Femur (tissue), 1 donor: Measurements from ENCODE around the gene EXOC3.
"Not testable (repeated sequence)": the region's sequence is repeated elsewhere in the genome, so short reads cannot be mapped to it uniquely, and the experiment has no call there.

Experiments
- DNase-seq: peaks from one replicate; pipeline ENCODE4 v3.0.0-alpha.2; 2017

EXOC3 gene

DNA sequence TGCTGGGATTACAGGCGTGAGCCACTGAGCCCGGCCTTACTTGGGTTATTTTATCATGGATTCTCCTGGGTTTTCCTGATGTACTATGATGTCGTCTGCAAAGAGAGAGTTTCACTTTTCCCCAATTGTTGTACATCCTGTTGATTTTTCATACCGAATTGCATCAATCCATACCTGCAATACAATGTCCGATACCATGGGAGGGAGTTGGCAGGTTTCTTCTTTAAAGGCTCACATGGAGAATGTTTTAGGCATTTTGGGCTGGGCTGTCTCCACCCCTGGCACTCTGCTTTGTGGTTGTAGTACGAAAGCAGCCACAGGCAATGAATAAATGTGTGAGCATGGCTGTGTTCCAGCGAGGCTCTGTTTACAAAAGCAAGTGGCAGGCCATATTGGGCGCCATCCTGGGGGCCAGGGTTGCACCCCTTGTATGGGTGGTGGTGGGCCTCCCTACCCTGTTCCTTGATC lies 35.1 kb upstream of the EXOC3 start:
- DNase-seq = no peak

DNA sequence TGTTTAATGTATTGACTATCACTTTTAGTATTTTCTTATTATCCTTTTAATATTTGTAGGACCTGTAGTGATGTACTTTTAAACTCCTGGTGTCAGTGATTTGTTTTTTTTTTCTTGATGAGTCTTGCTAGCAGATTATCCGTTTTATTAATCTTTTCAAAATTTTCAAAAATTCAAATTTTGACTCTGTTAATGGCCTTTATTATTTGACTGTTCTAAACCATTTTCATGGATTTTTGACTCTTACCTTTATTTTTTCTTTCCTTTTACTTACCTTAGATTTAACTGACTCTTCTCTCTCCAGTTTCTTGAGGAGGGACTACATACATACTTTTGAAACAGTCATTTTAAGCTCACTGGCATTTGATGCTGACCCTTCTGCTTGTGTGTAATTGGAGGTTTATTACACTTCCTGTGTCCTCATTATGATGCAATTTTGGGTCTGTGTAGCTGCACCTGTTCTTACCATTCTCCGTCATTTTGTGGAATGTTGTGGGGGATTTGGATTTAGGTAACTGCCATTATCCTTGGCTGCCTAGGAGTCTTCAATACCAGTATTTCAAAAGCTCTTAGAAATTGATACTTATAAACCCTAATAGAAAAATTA lies 32.0 kb upstream of the EXOC3 start:
- DNase-seq = no peak

DNA sequence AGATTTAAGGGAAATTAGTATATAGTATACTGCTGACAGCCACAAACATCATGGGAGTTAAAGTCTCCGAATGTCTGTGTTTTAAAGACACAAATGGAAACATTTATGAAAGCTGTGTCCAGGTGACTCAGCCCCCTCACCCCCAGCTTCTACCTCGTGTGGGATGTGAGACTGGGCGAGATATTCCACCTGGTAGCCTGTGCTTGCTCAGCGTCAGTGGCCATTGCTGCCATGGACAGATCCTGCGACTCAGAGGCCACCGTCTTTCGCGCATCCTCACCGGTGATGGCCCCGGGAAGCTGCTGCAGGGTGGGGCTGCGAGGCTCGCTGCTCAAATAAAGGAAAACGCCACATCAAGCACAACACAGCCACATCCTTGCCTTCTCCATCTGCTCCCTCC lies 31.2 kb upstream of the EXOC3 start:
- no peak for DNase-seq

DNA sequence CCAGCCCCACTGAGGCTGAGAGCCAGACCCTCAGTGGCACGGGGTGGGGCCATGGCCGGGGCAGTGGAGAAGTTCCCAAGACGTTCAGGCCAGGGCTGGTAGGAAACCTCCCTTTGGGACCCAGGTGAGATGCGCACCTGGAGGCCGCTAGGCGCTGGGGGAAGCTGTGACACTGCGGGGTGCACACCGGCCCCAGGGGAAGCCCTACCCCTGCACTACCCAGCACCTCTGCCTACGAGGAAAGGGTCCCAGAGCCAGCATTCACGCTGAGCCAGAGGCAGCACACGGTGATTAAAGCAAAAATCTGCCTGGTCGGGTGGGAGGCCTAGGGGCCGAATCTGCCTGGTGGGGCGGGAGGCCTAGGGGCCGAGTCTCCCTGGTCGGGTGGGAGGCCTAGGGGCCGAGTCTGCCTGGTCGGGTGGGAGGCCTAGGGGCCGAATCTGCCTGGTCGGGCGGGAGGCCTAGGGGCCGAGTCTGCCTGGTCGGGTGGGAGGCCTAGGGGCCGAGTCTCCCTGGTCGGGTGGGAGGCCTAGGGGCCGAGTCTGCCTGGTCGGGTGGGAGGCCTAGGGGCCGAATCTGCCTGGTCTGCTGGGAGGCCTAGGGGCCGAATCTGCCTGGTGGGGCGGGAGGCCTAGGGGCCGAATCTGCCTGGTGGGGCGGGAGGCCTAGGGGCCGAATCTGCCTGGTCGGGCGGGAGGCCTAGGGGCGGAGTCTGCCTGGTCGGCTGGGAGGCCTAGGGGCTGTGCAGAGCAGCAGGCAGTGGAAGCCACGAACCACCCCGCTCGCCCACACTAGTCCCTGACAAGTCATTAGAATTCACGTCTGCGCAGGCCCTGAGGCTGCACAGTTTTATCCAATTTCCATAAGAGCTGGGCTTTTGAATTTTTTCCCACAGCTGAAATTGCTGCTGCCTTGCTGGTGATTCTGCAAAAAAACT lies 27.7 kb upstream of the EXOC3 start:
- DNase-seq = not testable (repeated sequence)

DNA sequence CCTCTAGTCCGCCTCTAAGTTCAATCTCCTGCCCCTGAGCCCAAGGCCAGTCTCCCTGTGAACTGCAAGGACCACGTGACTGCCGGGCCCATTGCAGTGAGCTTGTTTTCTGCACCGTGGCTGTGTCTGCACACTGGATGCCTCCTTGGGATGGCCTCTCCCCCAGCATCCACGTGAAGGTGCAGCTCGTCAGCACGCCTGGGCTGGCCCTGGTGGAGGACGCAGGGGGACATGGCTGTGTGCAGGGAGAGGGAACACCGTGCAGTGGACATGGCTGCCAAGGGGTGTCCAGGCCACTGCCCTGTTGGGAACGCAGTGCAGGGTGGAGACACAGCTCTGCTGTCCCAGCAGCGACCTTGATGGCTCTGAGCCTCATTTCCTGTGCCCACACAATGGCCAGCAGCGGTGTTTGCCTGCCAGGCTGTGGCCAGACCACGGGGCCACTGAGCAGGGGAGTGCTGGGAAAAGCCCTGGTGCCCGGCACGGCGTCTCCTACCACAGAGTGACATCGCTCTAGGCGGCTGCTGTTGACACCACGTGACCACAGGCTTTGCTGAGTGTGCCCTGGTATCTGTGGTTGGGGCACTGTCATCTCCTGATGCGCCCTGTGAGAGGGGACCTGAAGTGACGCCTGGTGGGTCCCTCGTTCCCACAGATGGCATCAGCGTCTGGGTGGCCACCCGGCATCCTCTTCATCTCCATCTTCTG lies 26.9 kb upstream of the EXOC3 start:
- DNase-seq = no peak

DNA sequence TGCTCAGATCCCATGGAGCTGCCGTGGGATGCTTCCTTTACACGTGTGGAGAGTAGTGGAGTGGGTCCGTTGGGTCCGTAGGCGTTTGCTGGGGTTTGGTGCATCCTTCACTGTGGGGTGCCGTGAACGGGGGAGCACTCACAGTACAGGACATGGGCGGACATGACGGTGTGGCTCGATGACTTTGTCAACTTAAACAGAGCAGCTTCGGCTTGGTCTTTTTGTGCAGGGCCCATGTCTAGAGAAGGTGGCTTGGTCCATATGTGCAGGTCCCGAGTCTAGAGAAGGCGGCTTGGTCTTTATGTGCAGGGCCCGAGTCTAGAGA lies 26.4 kb upstream of the EXOC3 start:
- no peak for DNase-seq

DNA sequence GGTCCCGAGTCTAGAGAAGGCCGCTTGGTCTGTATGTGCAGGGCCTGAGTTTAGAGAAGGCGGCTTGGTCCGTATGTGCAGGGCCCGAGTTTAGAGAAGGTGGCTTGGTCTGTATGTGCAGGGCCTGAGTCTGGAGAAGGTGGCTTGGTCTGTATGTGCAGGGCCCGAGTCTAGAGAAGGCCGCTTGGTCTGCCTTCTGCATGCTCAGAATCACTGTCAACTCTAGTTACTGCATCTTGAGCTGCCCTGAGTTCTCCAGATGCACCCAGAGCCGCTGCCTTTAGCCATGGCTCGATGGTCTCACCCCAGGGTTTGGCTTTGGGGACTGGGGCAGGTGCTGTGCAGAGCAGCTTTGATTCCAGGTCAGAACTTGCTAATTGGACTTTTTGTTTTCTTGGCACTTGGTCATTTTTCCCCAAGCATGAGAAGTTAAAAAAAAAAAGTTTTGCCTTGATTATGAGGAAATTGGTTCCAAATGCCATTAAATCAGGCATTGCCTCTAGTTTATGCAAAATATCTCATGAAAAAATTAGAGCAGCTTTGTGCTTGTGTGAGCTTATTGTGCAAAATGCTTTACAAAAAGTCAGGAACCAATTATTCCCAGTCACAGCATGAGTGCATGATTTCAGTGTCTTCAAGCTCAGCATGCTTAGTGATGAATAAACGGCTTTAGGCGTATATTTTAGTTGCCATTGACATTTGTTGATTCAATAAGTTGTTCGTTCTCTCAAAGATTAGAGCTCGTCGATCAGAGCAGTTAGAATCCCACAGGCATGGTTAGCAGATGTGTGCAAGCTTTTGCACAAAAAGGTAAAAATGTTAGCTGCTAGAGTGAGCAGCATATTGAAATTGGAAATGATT lies 25.4 kb upstream of the EXOC3 start:
- no peak for DNase-seq

DNA sequence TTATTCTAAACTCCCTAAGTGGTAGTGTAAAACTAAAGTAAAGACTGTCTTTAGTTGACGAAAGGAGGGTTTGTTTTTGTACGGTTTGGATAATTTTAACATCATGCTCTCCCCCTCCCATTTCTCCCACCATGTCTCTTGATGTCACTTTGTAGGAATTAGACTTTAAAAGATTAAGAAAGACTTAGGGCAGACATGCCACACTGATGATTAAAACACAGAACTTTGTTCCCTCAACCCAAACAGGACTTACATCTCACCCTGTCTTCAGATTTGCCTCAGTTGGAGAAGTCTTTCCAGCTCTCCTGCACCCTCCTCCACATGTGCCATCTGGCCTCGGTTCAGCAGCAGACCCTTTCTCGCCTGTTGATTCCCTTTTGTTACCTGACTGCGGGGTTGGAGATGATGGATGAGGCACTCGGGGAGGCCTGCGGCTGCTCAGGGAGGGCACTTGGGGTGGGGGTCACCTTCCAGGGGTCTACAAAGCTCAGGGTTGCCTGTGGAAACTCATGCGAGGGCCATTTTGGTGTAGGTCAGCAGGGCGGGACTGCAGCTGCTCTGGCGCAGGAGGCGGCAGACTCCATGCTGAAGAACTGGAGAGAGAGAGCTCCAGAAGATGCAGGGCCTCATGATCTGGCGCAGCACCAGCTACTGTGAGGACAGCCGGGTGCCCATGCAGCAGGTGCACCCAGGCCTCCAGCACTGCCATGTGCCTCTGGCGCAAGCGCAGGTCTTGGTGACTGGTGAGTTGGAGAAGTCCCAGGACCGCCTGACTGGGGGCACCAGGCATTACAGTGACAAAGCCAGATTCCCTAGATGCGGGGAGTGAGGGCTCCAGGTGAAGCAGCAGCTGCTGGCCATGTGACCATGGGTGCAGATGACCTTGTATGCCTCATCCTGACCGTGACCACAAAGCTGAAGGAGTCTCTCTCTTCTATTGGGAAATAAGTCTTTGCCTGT lies 24.5 kb upstream of the EXOC3 start:
- DNase-seq = peak; percentile 65

DNA sequence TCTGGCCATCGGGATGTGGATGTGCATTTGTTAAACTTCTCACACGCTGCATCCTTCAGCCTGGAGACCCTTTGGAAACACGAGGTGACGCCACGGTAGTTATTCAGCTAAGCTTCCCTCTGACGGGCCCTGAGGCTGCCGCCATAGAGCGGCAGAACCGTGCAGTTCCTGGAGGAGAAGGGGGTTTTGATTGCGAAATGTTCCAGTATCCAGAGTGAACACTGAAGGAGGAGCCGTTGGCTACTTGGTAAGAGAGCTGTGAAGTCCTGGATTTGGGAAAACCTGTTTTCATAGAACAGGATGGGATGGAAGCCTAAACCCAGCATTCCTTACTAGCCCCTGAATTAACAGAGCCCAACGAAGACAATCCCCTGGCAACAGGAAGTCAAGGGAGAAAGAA lies 23.0 kb upstream of the EXOC3 start:
- DNase-seq = no peak

DNA sequence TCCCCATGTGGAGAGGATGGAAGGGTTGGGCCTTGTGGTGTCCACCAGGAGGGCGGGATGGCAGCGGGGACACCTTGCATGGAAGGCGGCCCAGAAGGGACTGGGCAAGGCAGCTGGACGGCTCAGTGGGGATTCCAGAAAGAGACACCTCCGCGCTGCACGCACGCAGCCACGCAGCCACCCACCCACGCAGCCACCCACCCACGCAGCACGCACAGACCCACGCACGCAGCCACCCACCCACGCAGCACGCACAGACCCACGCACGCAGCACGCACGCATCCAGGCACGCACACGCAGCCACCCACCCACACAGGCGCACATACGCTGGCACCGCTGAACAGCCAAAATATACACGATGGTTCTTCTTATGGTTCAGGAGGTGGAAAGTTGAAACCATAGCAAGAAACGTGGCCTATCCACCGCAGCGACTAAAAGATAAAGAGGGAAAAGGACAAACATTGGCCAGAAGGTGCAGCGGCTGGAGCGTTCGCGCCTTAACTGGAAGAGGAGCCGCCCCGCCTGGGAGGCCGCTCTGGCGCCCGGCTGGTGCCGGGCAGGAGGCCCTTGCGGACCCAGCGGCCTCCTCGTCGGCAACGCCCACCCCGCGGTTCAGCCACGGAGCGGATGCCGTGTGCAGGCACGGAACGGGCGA lies 22.2 kb upstream of the EXOC3 start:
- no peak for DNase-seq

- no peak for DNase-seq
These were observed 21.6 kb upstream of the EXOC3 start for GRCh38 chr5:421287-421880.

GRCh38 chr5:421901-422300 lies 21.1 kb upstream of the EXOC3 start:
- no peak for DNase-seq

DNA sequence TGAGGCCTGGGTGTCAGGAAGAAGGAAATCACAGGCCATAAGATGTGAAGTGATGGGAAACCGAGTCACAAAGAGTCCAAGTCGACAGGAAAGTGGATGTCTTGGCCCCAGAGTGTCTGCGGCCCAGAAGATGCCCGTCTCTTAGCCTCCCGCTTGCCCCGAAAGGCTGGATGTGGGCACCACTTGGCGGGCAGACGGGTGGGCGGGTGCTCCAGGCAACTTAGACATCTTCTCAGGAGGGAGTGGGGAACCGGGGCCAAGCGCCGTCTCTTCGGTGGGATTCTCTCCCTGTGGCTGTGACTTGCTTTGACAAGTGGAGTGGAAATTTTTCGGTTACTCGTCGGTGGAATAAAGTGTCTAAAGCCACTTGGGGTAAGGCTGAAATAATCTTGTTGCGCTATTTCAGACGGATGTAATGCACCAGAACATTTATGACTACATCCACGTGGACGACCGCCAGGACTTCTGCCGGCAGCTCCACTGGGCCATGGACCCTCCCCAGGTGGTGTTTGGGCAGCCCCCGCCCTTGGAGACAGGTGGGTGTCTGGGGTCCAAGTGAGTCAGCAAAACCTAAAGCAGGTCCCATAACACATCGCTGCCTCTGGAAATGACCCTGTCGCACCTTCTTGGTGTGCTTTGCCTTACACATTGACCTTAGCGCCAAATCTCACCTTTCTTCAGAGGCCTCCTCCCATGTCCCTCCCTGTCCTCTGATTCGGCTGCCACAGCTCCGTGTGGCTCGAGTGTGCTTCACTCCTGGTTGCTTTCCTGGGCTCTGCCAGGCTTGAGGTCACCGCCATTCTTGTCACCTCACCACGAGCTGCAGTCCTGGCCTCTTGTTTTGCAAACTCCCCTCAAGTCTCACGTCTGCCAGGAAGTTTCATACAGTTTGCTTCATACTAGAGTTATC lies 20.4 kb upstream of the EXOC3 start:
- no peak for DNase-seq

GRCh38 chr5:423233-423565 lies 19.8 kb upstream of the EXOC3 start:
- no peak for DNase-seq

DNA sequence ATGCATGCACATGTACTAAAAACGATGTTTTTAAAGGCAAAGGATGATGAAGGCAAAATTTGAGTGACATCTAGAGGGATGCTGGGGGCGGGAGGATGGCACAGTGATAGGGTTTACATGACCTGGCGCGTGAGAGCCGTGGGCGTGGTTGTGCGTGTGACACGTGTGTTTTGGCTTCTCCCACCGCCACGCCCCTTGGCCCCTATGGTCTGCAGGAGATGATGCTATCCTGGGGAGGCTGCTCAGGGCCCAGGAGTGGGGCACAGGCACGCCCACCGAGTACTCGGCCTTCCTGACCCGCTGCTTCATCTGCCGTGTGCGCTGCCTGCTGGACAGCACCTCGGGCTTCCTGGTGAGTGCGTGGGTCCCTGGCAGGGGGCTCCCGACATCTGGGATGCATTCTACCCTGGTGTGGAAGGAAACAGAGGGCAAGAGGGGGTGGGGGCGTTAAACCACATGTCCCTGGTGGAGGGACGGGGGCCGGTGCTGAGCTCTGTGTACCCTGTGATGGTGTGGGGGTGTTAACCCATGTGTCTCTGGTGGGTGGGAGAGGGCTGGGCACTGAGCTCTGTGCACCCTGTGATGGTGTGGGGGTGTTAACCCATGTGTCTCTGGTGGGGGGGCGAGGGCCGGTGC lies 19.2 kb upstream of the EXOC3 start:
- no peak for DNase-seq

DNA sequence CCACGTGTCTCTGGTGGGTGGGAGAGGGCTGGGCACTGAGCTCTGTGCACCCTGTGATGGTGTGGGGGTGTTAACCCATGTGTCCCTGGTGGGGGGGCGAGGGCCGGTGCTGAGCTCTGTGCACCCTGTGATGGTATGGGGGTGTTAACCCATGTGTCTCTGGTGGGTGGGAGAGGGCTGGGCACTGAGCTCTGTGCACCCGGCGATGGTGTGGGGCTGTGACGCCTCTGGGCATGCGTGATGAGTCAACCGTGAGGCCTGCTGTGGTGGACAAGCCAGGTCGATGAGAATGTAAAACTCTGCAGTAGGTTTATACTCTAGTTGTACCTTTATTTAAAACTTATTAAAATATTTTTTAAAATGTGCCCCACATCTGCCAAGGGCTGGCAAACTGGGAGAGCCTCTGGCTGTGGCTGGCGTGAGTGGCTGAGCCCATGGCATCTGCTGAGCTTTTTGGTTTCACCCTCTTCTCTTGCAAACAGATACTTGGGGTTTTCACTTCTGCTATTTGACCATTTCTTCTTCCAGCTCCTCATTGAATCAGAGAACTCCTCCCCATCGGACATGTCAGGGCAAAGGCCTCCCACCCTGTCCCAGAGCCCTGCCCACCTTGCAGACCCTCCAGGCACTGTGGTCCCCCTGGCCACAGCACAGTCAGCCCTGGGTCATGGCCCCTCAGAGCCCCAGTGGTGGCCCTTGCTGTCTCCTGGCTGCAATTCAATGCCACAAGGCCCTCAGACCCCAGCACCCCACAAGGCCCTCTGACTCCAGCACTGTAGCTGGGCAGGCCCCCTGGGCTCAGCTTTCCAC lies 18.5 kb upstream of the EXOC3 start:
- DNase-seq = no peak

DNA sequence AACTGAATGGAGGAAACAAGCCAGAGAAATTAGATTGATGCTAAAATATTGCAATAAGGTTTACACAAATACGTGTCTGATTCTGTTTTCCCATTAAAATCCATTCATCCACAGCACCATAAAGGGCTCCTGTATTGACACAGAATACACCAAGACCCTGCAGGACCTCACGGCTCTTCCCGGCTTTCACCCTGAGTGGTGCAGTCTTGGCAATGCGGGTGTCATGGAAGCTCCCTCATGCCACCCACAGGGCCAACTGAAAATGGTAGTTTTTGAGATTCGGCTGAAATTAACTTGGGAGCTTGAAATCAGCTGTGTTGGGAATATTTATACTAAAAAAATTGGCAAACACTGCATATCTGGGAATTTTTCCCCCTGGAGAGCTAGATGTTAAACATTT lies 17.3 kb upstream of the EXOC3 start:
- no peak for DNase-seq

DNA sequence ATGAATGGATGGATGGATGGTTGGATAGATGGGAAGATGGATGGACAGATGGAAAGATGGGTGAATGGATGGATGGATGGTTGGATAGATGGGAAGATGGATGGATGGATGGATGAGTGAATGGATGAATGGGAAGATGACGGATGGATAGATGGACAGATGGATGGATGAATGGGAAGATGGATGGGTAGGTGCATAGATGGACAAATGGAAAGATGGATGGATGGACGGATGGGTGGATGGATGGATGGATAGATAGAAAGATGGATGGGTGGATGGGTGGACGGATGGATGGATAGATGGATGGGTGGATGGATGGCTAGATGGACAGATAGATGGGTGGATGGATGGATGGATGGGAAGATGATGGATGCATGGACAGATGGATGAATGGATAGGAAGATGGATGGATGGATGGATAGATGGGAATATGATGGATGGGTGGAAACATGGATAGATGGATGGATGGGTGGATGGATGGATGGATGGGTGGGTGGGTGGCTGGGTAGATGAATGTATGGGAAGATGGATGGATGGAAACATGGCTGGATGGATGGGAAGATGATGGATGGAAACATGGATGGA lies 16.5 kb upstream of the EXOC3 start:
- no peak for DNase-seq
